ENCODE data around the gene RDH13. TPM values are rescaled to one million over a fixed set of nuclear protein-coding genes. Genes with fewer than 3 reads are reported as not detected.

Gene RDH13
- total and polyA plus RNA-seq, 2 experiments from 2014 or later, result 28.0 to 36.5 TPM

DNA sequence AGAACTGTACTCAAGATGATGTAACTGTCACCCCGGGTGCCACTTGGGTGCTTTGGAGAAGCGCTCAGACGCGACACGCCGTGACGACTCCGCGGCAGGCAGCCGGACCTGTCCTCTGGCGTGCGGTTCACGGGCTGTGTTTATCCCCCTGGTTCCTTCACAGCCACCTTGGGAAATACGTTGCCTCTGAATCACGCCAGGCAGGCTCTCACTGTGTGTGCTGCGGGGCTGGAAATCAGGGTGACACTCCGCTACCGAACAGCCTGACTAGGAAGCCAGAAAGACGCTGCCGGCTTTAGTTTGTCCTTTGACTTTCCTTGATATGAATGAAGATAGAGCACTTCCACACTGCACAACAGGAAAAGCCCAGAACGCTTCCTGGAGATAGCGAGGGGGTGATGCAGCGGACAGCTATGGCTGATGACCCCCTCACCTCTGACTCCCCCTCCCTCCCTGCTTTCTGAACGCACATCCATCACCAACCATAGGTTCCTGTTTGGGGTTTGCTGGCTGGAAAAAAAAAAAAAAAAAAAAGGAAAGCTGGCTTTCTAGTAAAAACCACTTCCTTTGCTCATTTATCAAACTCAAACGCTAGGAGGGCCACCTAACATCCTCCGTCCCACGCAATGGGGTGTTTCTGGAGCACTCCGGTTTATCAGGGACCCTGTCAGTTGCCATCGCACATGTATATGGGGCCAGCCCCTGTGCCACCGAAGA lies 21.2 kb downstream of the RDH13 start:
- no peaks in the 10 kb centered on the region for H3F3A ChIP-seq (replicated peaks; ENCODE audit: low read depth)
- ATAC-seq (no peak), DNase-seq (ENCODE audit: low spot score) (no peak)
- H4K20me1 ChIP-seq (replicated peaks; ENCODE audit: insufficient read depth), result peaks cover 22% of the 10 kb centered on the region; the same call in 1 of the 2 replicates
- H3K36me3 ChIP-seq (ENCODE audit: insufficient read depth), result no peaks in the 10 kb centered on the region
- H3K27me3 ChIP-seq (ENCODE audit: insufficient read depth), result no peaks in the 10 kb centered on the region
- peaks cover 27% of the 10 kb centered on the region; the same call in 1 of the 2 replicates for H3K79me2 ChIP-seq (replicated peaks; ENCODE audit: insufficient read depth)
- Mint-ChIP-seq H3K4me1 (no peaks in the 10 kb centered on the region), H3K4me3 (no peak overlapping the region), H3K9me3 (no peaks in the 10 kb centered on the region), H3K27me3 (ENCODE audit: insufficient read depth, low read depth, poor library complexity) (peaks cover 6% of the 10 kb centered on the region), H3K27ac (no peak overlapping the region), H3K36me3 (ENCODE audit: low read depth) (peaks cover 37% of the 10 kb centered on the region)
- no peaks in the 10 kb centered on the region for H3K4me1 ChIP-seq (ENCODE audit: insufficient read depth)
- no peaks in the 10 kb centered on the region for H3K9me2 ChIP-seq (ENCODE audit: insufficient read depth)
- TF ChIP-seq STAT1 (IDR thresholded peaks at IDR 0.05; ENCODE audit: unreplicated experiment), result no peak
- TF ChIP-seq CREB1 (CRISPR knock-in tag; IDR thresholded peaks at IDR 0.05; ENCODE audit: low read depth), result no peak
- no peak for TF ChIP-seq EZH2 (IDR thresholded peaks at IDR 0.05; ENCODE audit: low read depth, unreplicated experiment)
- TF ChIP-seq ZNF114 (CRISPR knock-in tag; IDR thresholded peaks at IDR 0.05), result no peak
- TF ChIP-seq EZH2phosphoT487 (IDR thresholded peaks at IDR 0.05; ENCODE audit: unreplicated experiment), result no peak
- TF ChIP-seq, protein P1, sequence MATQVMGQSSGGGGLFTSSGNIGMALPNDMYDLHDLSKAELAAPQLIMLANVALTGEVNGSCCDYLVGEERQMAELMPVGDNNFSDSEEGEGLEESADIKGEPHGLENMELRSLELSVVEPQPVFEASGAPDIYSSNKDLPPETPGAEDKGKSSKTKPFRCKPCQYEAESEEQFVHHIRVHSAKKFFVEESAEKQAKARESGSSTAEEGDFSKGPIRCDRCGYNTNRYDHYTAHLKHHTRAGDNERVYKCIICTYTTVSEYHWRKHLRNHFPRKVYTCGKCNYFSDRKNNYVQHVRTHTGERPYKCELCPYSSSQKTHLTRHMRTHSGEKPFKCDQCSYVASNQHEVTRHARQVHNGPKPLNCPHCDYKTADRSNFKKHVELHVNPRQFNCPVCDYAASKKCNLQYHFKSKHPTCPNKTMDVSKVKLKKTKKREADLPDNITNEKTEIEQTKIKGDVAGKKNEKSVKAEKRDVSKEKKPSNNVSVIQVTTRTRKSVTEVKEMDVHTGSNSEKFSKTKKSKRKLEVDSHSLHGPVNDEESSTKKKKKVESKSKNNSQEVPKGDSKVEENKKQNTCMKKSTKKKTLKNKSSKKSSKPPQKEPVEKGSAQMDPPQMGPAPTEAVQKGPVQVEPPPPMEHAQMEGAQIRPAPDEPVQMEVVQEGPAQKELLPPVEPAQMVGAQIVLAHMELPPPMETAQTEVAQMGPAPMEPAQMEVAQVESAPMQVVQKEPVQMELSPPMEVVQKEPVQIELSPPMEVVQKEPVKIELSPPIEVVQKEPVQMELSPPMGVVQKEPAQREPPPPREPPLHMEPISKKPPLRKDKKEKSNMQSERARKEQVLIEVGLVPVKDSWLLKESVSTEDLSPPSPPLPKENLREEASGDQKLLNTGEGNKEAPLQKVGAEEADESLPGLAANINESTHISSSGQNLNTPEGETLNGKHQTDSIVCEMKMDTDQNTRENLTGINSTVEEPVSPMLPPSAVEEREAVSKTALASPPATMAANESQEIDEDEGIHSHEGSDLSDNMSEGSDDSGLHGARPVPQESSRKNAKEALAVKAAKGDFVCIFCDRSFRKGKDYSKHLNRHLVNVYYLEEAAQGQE (IDR thresholded peaks at IDR 0.05; ENCODE audit: unreplicated experiment), result no peak
- TF ChIP-seq, protein P2, sequence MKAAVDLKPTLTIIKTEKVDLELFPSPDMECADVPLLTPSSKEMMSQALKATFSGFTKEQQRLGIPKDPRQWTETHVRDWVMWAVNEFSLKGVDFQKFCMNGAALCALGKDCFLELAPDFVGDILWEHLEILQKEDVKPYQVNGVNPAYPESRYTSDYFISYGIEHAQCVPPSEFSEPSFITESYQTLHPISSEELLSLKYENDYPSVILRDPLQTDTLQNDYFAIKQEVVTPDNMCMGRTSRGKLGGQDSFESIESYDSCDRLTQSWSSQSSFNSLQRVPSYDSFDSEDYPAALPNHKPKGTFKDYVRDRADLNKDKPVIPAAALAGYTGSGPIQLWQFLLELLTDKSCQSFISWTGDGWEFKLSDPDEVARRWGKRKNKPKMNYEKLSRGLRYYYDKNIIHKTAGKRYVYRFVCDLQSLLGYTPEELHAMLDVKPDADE (IDR thresholded peaks at IDR 0.05), result no peak
- no peak for TF ChIP-seq POLR2AphosphoS5 (IDR thresholded peaks at IDR 0.05; ENCODE audit: low read depth)
- no peak for TF ChIP-seq NANOG (IDR thresholded peaks at IDR 0.05; ENCODE audit: borderline replicate concordance)
- TF ChIP-seq ZNF331 (CRISPR knock-in tag; IDR thresholded peaks at IDR 0.05; ENCODE audit: low read depth), result no peak
- TF ChIP-seq, protein P3, sequence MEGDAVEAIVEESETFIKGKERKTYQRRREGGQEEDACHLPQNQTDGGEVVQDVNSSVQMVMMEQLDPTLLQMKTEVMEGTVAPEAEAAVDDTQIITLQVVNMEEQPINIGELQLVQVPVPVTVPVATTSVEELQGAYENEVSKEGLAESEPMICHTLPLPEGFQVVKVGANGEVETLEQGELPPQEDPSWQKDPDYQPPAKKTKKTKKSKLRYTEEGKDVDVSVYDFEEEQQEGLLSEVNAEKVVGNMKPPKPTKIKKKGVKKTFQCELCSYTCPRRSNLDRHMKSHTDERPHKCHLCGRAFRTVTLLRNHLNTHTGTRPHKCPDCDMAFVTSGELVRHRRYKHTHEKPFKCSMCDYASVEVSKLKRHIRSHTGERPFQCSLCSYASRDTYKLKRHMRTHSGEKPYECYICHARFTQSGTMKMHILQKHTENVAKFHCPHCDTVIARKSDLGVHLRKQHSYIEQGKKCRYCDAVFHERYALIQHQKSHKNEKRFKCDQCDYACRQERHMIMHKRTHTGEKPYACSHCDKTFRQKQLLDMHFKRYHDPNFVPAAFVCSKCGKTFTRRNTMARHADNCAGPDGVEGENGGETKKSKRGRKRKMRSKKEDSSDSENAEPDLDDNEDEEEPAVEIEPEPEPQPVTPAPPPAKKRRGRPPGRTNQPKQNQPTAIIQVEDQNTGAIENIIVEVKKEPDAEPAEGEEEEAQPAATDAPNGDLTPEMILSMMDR (conservative IDR thresholded peaks at IDR 0.05; ENCODE audit: low read depth in 2 of 2), result no peak
- TF ChIP-seq JUNB (IDR thresholded peaks at IDR 0.05; ENCODE audit: unreplicated experiment), result no peak
- TF ChIP-seq, protein P4, sequence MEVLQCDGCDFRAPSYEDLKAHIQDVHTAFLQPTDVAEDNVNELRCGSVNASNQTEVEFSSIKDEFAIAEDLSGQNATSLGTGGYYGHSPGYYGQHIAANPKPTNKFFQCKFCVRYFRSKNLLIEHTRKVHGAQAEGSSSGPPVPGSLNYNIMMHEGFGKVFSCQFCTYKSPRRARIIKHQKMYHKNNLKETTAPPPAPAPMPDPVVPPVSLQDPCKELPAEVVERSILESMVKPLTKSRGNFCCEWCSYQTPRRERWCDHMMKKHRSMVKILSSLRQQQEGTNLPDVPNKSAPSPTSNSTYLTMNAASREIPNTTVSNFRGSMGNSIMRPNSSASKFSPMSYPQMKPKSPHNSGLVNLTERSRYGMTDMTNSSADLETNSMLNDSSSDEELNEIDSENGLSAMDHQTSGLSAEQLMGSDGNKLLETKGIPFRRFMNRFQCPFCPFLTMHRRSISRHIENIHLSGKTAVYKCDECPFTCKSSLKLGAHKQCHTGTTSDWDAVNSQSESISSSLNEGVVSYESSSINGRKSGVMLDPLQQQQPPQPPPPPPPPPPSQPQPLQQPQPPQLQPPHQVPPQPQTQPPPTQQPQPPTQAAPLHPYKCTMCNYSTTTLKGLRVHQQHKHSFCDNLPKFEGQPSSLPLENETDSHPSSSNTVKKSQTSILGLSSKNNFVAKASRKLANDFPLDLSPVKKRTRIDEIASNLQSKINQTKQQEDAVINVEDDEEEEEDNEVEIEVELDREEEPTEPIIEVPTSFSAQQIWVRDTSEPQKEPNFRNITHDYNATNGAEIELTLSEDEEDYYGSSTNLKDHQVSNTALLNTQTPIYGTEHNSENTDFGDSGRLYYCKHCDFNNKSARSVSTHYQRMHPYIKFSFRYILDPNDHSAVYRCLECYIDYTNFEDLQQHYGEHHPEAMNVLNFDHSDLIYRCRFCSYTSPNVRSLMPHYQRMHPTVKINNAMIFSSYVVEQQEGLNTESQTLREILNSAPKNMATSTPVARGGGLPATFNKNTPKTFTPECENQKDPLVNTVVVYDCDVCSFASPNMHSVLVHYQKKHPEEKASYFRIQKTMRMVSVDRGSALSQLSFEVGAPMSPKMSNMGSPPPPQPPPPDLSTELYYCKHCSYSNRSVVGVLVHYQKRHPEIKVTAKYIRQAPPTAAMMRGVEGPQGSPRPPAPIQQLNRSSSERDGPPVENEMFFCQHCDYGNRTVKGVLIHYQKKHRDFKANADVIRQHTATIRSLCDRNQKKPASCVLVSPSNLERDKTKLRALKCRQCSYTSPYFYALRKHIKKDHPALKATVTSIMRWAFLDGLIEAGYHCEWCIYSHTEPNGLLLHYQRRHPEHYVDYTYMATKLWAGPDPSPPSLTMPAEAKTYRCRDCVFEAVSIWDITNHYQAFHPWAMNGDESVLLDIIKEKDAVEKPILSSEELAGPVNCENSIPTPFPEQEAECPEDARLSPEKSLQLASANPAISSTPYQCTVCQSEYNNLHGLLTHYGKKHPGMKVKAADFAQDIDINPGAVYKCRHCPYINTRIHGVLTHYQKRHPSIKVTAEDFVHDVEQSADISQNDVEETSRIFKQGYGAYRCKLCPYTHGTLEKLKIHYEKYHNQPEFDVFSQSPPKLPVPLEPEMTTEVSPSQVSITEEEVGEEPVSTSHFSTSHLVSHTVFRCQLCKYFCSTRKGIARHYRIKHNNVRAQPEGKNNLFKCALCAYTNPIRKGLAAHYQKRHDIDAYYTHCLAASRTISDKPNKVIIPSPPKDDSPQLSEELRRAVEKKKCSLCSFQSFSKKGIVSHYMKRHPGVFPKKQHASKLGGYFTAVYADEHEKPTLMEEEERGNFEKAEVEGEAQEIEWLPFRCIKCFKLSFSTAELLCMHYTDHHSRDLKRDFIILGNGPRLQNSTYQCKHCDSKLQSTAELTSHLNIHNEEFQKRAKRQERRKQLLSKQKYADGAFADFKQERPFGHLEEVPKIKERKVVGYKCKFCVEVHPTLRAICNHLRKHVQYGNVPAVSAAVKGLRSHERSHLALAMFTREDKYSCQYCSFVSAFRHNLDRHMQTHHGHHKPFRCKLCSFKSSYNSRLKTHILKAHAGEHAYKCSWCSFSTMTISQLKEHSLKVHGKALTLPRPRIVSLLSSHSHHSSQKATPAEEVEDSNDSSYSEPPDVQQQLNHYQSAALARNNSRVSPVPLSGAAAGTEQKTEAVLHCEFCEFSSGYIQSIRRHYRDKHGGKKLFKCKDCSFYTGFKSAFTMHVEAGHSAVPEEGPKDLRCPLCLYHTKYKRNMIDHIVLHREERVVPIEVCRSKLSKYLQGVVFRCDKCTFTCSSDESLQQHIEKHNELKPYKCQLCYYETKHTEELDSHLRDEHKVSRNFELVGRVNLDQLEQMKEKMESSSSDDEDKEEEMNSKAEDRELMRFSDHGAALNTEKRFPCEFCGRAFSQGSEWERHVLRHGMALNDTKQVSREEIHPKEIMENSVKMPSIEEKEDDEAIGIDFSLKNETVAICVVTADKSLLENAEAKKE (CRISPR knock-in tag; IDR thresholded peaks at IDR 0.05), result no peak
- H2AFZ ChIP-seq, result no peak overlapping the region
- no peak overlapping the region for H3K4me2 ChIP-seq
- H3K27ac ChIP-seq (ENCODE audit: low read depth), result no peak overlapping the region
- H3K4me3 ChIP-seq, result no peak overlapping the region
